Kidney tubule cell (primary cell): Measurements from ENCODE around the gene ADGRG7.
A peak's percentile ranks its signal among the peaks of the same experiment; 100 is the strongest.
"Not testable (repeated sequence)": the region's sequence is repeated elsewhere in the genome, so short reads cannot be mapped to it uniquely, and the experiment has no call there.

Source experiments
- DNase-seq: peaks from one replicate; pipeline ENCODE4 v3.0.0-alpha.2; 2018; ENCODE audit warnings: low spot score

Gene ADGRG7

DNA sequence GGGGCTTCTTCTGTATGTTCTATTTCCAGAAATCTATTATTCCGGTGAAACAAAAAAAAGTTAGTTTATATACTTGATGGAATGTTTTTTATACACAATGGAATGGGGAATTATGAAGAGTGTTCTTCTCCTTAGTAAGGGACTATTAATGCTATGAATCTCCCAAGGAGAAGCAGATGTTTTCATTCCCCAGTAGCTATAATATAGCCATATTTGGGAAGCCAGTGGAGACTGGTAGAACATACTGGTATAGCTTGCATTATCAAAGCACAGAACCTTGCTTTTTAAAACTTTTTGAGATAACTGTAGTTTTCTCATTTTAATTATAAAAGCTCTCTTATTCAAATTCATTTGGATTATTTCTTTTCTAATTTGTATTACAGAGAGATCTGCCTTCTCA lies 38.3 kb downstream of the ADGRG7 start:
- DNase-seq, result no peak

DNA sequence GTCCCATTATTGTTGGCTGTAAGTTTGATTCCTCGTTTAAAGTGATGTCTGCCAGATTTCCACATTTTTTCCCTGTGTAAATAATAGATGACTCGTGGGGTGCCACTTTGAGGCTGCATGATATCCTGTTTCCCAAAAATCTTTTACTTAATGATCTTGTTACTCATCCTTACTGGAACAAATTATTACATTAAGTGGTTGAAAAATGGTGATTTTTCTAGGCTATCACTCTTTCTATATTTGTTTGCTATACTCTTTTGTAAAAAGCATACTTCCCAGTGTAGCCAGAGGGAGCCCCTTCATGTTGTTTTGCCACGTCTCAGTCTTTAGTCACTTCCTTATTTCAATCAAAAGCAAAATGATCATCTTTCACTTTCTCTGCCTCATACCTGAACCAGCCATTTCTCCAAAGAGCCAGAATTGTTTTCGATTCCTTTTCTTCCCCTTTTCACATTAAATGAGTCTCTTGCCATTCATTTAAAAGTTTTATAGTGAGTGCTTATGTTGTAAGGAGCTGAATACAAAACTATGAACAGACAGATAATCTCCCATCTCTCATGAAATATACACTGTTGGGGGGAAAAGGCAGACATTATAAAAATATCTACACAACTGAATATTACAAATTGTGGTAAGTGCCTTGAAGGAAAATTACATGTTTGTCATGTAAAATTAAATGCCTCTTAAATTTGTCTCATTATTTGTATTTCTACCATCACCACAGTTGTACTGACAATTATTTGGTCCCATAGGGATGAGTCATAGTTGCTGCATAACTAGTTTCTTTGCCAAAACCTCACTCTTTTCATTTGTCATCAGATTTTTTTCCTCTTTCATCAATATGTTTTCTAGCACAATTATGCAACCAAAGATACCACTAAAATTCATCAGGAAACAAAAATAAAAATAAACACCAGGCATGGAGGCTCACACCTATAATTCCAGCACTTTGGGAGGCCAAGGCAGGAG lies 41.5 kb downstream of the ADGRG7 start:
- peak; percentile 53 for DNase-seq

DNA sequence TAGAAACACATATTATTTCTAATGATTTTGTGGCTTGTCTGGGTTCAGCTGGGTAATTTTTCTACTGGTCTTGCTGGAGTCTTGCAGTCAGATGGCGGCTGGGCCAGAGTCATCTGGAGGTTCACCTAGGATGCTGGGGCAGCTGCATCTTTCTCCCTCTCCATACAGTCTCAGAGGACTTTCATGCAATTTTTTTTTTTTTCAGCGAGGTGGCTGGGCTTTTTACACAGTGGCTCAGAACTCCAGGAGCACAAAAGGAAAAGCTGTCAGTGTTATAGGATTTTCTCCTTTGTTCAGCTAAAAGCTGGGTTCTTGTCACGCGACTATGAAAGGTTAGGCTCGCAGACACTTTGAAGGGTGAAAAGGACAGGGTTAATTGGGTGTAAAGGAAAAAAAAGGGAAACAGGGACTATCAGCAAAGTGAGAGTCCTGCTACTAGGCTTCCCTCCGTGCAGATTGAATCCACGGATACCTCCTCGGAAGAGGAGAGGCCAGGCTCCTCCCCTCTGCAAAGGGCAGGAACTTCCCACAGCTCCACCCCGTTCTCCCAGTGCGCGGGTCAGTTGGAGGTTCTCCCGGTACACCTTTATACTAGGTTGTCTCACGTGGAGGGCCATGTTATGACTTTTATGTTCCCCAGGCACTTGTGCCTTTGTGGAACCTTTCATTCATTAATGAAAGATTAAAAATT lies 44.3 kb downstream of the ADGRG7 start:
- DNase-seq, result no peak

GRCh38 chr3:100656945-100657344 lies 47.5 kb downstream of the ADGRG7 start:
- DNase-seq, result no peak

DNA sequence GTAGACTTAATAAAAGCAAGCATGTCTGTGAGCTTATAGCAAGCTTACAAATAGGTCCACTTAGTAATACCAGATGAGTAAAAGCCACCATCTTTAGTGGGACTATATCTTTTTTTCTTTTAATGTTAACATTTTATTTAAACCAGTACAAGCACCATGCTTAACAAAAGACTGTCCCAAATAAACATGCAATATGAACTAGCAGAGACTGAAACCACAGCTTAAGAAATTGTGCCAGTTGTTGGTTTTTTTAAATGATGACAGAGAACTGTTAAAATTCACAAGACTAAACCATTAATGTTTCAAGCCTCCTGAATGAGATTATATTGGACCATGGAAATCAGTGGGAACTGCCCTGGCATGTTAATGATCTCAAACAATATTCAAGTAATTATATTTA lies 51.9 kb downstream of the ADGRG7 start:
- not testable (repeated sequence) for DNase-seq

GRCh38 chr3:100662113-100662823 lies 52.9 kb downstream of the ADGRG7 start:
- DNase-seq, result no peak

DNA sequence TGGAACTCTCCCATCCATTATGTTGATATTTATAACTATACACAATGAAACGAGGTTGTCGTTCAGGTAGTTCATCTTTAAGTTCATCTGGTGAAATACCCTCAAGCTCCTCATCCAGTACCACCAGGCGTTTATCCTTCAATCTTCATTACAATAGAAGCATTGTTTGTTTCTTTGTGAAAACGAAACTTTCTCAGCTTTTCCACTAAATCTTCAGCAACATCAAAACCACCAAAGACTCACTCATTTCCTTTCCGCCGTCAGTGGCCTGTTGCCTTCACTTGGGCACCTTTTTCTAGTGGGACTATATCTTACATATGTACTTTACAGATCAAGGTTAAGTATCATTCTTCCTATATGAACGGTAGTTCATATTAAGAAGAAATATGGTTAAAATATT lies 55.8 kb downstream of the ADGRG7 start:
- DNase-seq, result no peak

DNA sequence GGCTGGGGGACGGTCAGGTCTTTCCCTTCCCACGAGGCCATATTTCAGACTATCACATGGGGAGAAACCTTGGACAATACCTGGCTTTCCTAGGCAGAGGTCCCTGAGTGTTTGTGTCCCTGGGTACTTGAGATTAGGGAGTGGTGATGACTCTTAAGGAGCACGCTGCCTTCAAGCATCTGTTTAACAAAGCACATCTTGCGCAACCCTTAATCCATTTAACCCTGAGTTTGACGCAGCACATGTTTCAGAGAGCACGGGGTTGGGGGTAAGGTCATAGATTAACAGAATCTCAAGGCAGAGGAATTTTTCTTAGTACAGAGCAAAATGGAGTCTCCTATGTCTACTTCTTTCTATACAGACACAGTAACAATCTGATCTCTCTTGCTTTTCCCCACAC lies 57.3 kb downstream of the ADGRG7 start:
- DNase-seq, result not testable (repeated sequence)

- DNase-seq, result not testable (repeated sequence)
Measured at GRCh38 chr3:100667316-100667715, 57.9 kb downstream of the ADGRG7 start.

DNA sequence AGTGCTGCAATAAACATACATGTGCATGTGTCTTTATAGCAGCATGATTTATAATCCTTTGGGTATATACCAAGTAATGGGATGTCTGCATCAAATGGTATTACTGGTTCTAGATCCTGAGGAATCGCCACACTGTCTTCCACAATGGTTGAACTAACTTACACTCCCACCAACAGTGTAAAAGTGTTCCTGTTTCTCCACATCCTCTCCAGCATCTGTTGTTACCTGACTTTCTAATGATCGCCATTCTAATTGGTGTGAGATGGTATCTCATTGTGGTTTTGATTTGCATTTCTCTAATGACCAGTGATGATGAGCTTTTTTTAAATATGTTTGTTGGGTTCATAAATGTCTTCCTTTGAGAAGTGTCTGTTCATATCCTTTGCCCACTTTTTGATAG lies 61.6 kb downstream of the ADGRG7 start:
- not testable (repeated sequence) for DNase-seq

DNA sequence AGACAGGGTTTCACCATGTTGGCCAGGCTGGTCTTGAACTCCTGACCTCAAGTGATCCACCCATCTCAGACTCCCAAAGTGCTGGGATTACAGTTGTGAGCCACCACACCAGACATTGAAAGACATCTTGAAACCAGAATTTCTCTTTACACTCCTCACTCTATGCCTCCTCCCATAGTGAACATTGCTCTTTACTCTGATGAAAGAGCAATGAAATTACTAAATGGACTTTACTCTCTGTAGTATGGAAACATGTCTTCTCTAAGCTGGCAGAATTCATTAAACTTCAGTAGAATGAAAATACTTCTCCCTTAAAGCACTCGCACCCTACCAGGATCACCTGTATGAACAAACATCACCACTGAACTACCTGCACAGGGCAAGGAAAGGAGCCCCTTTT lies 72.1 kb downstream of the ADGRG7 start:
- DNase-seq, result no peak

GRCh38 chr3:100682056-100682853 lies 72.9 kb downstream of the ADGRG7 start:
- DNase-seq, result peak; percentile 61

DNA sequence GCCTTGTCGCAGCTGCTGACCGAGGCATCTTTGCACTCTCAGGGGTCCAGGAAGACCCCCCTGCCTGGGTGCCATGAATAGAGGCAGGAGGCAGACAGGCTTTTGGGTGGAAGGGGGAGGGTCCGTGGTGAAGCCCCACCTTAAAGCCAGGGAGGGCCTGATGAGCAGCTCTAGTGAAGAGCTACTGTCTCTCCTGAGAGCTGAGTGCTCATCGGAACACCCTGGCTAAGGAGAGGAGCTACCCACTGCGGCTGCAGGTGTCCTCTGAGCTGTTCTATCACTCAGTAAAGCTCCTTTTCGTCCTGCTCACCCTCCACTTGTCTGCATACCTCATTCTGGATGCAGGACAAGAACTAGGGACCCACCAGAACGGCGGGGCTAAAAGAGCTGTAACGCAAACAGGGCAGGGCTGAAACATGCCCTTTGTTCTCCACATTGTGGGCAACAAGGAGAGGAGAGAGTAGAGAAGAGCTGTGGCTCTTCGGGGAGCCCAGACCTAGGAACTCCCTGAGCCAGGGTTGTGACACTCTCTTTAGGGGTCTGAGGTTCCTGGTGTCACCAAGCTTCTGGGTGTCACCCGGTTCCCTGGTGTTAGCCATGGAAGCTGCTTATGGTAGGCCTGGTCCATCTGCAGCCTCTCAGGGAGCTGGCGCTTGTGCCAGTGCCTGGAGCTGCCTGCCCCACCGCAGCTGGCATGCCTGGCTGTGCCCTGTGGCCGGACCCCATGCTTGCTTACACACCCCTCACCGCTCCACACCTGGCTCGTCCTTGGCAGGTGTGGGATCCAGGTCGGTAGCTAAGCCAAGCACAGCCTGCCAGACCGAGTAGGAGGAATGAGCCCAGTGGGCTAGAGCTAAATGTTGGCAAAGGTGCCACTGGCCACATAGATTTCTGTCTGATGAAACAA lies 73.7 kb downstream of the ADGRG7 start:
- no peak for DNase-seq

GRCh38 chr3:100693225-100693624 lies 83.8 kb downstream of the ADGRG7 start:
- no peak for DNase-seq

DNA sequence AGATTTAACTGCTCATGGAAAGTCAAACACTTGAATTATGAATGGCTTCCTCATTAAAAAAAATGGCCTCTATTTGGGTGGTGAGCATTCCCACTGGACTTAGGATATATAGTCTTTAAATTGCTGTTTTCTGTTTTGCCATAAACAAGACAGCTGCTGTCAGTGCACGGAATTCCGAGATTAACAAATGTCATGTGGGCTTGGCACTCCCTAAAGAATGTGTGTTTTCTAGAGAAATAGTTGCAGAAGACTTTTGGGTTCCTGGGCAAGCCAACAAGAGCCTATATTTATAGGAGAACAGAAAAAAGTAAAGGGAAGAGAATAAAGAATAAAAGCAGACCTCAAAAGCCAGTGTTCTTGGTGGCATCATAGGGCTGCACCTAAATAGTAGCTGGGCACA lies 86.3 kb downstream of the ADGRG7 start:
- DNase-seq, result no peak

GRCh38 chr3:100696161-100696560 lies 86.8 kb downstream of the ADGRG7 start:
- DNase-seq, result no peak

GRCh38 chr3:100697172-100697571 lies 87.8 kb downstream of the ADGRG7 start:
- DNase-seq, result no peak

DNA sequence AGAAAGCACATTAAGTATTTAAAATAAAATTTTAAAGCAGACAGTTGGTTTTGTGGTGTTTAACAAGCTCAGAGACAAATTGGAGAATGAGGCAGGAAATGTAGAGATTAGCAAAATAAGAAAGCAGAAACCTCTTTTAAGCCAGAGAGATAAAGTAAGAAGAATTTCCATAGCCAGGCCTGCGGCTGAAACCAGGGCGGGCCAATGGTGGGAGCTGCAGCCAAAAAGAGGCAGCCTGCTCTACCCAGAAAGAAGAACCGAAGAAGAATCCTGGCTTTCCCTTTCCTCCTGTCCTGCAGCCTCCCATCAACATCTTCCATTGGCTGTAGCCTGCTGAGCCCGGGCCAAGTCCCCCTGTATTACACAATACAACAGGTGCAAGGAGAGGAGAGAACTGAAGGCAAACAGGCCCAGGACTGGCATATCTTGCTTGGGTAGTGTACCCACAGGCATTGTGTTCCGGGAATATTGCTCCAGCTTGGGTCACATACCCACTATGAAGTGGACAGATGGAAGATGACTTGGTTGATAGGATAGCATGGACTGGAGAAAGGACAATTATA lies 88.4 kb downstream of the ADGRG7 start:
- no peak for DNase-seq

- no peak for DNase-seq
Measured at GRCh38 chr3:100698736-100699135, 89.3 kb downstream of the ADGRG7 start.

- DNase-seq, result no peak
Measured at GRCh38 chr3:100700708-100701107, 91.3 kb downstream of the ADGRG7 start.
